K562 (cell line): ENCODE data around the gene ST6GAL1. TPM values are rescaled to one million over a fixed set of nuclear protein-coding genes. Genes with fewer than 3 reads are reported as not detected.
A peak's percentile ranks its signal among the peaks of the same experiment; 100 is the strongest.

Experiments
- CBFA2T3 ChIP-seq: fragments of 450-650 bp; IDR thresholded peaks from 2 replicates; pipeline ENCODE4 v1.6.1; 2017
- CCAR2 ChIP-seq: fragments of 200-400 bp; formaldehyde crosslinking; IDR thresholded peaks from 2 replicates; pipeline ENCODE4 v1.6.1; 2017; ENCODE audit warnings: mild to moderate bottlenecking, low read depth, low read length
- CTBP1 ChIP-seq: fragments of 450-650 bp; IDR thresholded peaks from 2 replicates; pipeline ENCODE4 v1.6.1; 2016; ENCODE audit warnings: borderline replicate concordance
- DPF2 ChIP-seq: fragments of 450-650 bp; IDR thresholded peaks from 2 replicates; pipeline ENCODE4 v1.6.1; 2016
- ERF ChIP-seq: fragments of 450-650 bp; formaldehyde crosslinking; IDR thresholded peaks from 2 replicates; pipeline ENCODE4 v1.4.0; 2020; ENCODE audit warnings: mild to moderate bottlenecking, mixed read lengths
- GATAD2A ChIP-seq: fragments of 450-650 bp; IDR thresholded peaks from 2 replicates; pipeline ENCODE4 v1.6.1; 2017
- HDAC1 ChIP-seq, 2 experiments: fragments of 450-650 bp; IDR thresholded peaks; 2 replicates each; pipeline ENCODE4 v1.6.1; 2016 to 2017; ENCODE audit warnings: inconsistent platforms in 1 of 2, mild to moderate bottlenecking in 1 of 2, moderate library complexity in 1 of 2
- HDAC2 ChIP-seq: fragments of 450-650 bp; IDR thresholded peaks from 2 replicates; pipeline ENCODE4 v1.6.1; 2016; ENCODE audit warnings: mild to moderate bottlenecking
- HMG20B ChIP-seq: fragments of 250-450 bp; sonication (Bioruptor Pico); IDR thresholded peaks from 2 replicates; pipeline ENCODE4 v1.5.0; 2021; ENCODE audit warnings: mild to moderate bottlenecking
- HNRNPK ChIP-seq: fragments of 200-400 bp; formaldehyde crosslinking; IDR thresholded peaks from one replicate; pipeline ENCODE4 v1.6.1; 2018; ENCODE audit warnings: mild to moderate bottlenecking, low read depth, low read length; ENCODE audit not compliant: poor library complexity, severe bottlenecking
- HSF4 ChIP-seq: fragments of 250-450 bp; sonication (Bioruptor Pico); IDR thresholded peaks from 2 replicates; pipeline ENCODE4 v2.1.2; 2022; ENCODE audit warnings: mild to moderate bottlenecking, moderate library complexity, borderline replicate concordance
- ILK ChIP-seq: fragments of 450-650 bp; IDR thresholded peaks from 2 replicates; pipeline ENCODE4 v1.6.1; 2016; ENCODE audit warnings: missing genetic modification characterization, low read depth, mild to moderate bottlenecking, missing compliant biosample characterization, moderate library complexity, borderline replicate concordance
- KAT2B ChIP-seq: IDR thresholded peaks from one replicate; pipeline ENCODE4 v1.6.1; 2012; ENCODE audit warnings: low read depth, mild to moderate bottlenecking, control low read depth, inconsistent platforms, low read length, moderate library complexity
- NR2C1 ChIP-seq, 2 experiments: fragments of 450-650 bp; IDR thresholded peaks; 2 replicates each; pipeline ENCODE4 v1.6.1; 2017; ENCODE audit warnings: mild to moderate bottlenecking in 2 of 2, antibody characterized with exemption in 1 of 2, inconsistent platforms in 1 of 2, missing compliant biosample characterization in 1 of 2, missing genetic modification characterization in 1 of 2
- OTX1 ChIP-seq: fragments of 450-650 bp; formaldehyde crosslinking; IDR thresholded peaks from 2 replicates; pipeline ENCODE4 v1.4.0; 2022; ENCODE audit warnings: mild to moderate bottlenecking
- PTBP1 ChIP-seq: fragments of 200-400 bp; formaldehyde crosslinking; IDR thresholded peaks from 2 replicates; pipeline ENCODE4 v1.6.1; 2017; ENCODE audit warnings: low read depth, low read length
- RB1 ChIP-seq: fragments of 450-650 bp; IDR thresholded peaks from 2 replicates; pipeline ENCODE4 v1.6.1; 2017; ENCODE audit warnings: low read depth, mild to moderate bottlenecking
- SMAD2 ChIP-seq: fragments of 150-350 bp; IDR thresholded peaks from 2 replicates; pipeline ENCODE4 v1.6.1; 2014; ENCODE audit warnings: low read depth, mild to moderate bottlenecking, low read length
- SMARCA4 ChIP-seq: fragments of 450-650 bp; IDR thresholded peaks from 2 replicates; pipeline ENCODE4 v1.6.1; 2016
- SOX6 ChIP-seq: fragments of 450-650 bp; IDR thresholded peaks from 2 replicates; pipeline ENCODE4 v1.6.1; 2014; ENCODE audit warnings: mild to moderate bottlenecking
- TCF3 ChIP-seq: sonication (generic); formaldehyde crosslinking; IDR thresholded peaks from 2 replicates; pipeline ENCODE4 v1.4.0; 2020; ENCODE audit warnings: mild to moderate bottlenecking, missing genetic modification reagents
- ZFP1 ChIP-seq: fragments of 450-650 bp; formaldehyde crosslinking; IDR thresholded peaks from 2 replicates; pipeline ENCODE4 v1.4.0; 2020; ENCODE audit warnings: mild to moderate bottlenecking, mixed read lengths
- ZFP30 ChIP-seq: fragments of 250-450 bp; sonication (Bioruptor Pico); IDR thresholded peaks from 2 replicates; pipeline ENCODE4 v1.8.0; 2022; ENCODE audit warnings: moderate library complexity, mild to moderate bottlenecking, inconsistent platforms, borderline replicate concordance
- ZNF124 ChIP-seq: sonication (generic); formaldehyde crosslinking; IDR thresholded peaks from 2 replicates; pipeline ENCODE4 v1.8.1; 2022; ENCODE audit warnings: missing genetic modification reagents
- ZNF146 ChIP-seq: IDR thresholded peaks from one replicate; pipeline ENCODE4 v1.6.1; 2018; ENCODE audit warnings: missing compliant biosample characterization; ENCODE audit not compliant: unreplicated experiment
- ZNF384 ChIP-seq: IDR thresholded peaks from 2 replicates; pipeline ENCODE4 v1.6.1; 2012; ENCODE audit warnings: low read depth, low read length, improper control_type of control experiment
- ZNF76 ChIP-seq: fragments of 250-450 bp; sonication (Bioruptor Pico); IDR thresholded peaks from 2 replicates; pipeline ENCODE4 v1.4.0; 2020; ENCODE audit warnings: mild to moderate bottlenecking, moderate library complexity, borderline replicate concordance
- polyA plus RNA-seq, 8 experiments: library from polyadenylated mRNA; depleted of rRNA in 4 of 8; stranded (reverse) in 5 of 8; unstranded in 3 of 8; fragments of >200 nt; fragmentation: Nextera tagmentation in 2 of 8; fragmentation: Illumina TruSeq in 1 of 8; extraction: Ambion mirVana in 2 of 8; extraction: Trizol in 1 of 8; gene quantifications; 2 replicates each; pipeline versions ENCODE4 v1.2.1 to v1.2.3, GENCODE V29; 2011 to 2014; ENCODE audit warnings: inconsistent platforms in 1 of 8, missing spikeins in 1 of 8
- total RNA-seq, 7 experiments: library from RNA; depleted of rRNA in 6 of 7; stranded (reverse); fragments of >200 nt in 6 of 7; fragmentation: Illumina TruSeq in 2 of 7; extraction: Trizol in 2 of 7; gene quantifications; 2 replicates each; pipeline versions ENCODE4 v1.2.1 to v1.2.3, GENCODE V29; 2011 to 2021; ENCODE audit warnings: low replicate concordance in 1 of 7
- TF ChIP-seq, protein P1 (sequence below): fragments of 450-650 bp; IDR thresholded peaks from 2 replicates; pipeline ENCODE4 v1.6.1; 2016; ENCODE audit warnings: antibody characterized with exemption
- TF ChIP-seq, protein P2 (sequence below): IDR thresholded peaks from 2 replicates; pipeline ENCODE4 v1.6.1; 2011; ENCODE audit not compliant: insufficient read length; ENCODE audit errors: extremely low read depth

ST6GAL1 gene
- total and polyA plus RNA-seq, 9 of the 15 experiments (the other 6 are each of a cell fraction or from before 2014, with no cell fraction given), result 31.9 to 145 (median 71.0) TPM

DNA sequence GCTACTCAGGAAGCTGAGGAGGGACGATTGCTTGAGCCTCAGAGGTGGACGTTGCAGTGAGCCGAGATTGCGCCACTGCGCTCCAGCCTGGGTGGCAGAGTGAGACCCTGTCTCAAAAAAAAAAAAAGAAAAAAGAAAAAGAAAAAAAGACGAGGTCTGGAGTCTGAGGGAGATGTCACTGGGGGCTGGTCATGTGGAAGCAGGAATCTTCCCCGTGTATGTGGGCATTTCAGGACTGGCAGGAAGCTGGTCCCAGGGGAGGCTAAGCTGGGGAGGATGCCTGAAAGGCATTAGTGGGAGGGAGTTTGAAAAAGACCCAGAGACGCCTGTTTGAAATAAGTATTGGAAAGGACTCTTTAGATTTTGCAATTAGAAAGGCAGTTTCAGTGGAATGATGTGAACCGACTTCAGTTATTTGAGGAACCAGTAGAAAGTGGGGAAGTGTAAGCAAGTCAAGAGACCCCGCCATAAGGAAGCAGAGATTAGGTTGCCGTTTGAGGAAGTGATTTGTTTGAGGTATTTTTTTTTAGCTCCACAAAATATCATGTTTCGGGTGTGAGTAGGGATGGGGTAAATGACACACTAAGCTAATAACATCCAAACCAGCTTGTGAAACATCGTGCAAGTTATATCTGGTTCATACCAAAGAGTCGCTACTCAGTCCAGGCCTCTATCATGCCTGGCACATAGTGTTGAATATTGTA is 55.5 kb downstream of the ST6GAL1 start (continued):
- TF ChIP-seq, protein P1, sequence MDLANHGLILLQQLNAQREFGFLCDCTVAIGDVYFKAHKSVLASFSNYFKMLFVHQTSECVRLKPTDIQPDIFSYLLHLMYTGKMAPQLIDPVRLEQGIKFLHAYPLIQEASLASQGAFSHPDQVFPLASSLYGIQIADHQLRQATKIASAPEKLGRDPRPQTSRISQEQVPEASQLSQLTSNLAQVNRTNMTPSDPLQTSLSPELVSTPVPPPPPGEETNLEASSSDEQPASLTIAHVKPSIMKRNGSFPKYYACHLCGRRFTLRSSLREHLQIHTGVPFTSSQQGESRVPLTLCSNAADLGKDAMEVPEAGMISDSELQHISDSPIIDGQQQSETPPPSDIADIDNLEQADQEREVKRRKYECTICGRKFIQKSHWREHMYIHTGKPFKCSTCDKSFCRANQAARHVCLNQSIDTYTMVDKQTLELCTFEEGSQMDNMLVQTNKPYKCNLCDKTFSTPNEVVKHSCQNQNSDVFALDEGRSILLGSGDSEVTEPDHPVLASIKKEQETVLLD, result no peak
- TF ChIP-seq ERF (CRISPR knock-in tag), result no peak
- TF ChIP-seq ZNF124 (CRISPR knock-in tag), result no peak
- peak; percentile 74; the same call in 1 of the 2 replicates for TF ChIP-seq HDAC2
- no peak for TF ChIP-seq ZFP1 (CRISPR knock-in tag)
- peak; percentile 39; the same call in 1 of the 2 replicates for TF ChIP-seq CTBP1
- TF ChIP-seq, protein P2, sequence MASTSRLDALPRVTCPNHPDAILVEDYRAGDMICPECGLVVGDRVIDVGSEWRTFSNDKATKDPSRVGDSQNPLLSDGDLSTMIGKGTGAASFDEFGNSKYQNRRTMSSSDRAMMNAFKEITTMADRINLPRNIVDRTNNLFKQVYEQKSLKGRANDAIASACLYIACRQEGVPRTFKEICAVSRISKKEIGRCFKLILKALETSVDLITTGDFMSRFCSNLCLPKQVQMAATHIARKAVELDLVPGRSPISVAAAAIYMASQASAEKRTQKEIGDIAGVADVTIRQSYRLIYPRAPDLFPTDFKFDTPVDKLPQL, result no peak
- TF ChIP-seq SMAD2, result no peak
- TF ChIP-seq HMG20B, result no peak
- TF ChIP-seq CCAR2, result no peak
- no peak for TF ChIP-seq HSF4 (CRISPR knock-in tag)
- TF ChIP-seq HNRNPK, result no peak
- peak; percentile 77 for TF ChIP-seq SMARCA4
- no peak for TF ChIP-seq NR2C1 (IDR thresholded peaks at IDR 0.05)
- no peak for TF ChIP-seq NR2C1 (tag; IDR thresholded peaks at IDR 0.05)
- no peak for TF ChIP-seq ZNF146 (CRISPR knock-in tag)
- TF ChIP-seq ZNF384, result peak; percentile 68; the same call in 1 of the 2 replicates
- peak in 1 of 2 experiments; percentile 61; a peak in 2 of 4 replicates for TF ChIP-seq HDAC1 (IDR thresholded peaks at IDR 0.05)
- TF ChIP-seq OTX1, result no peak
- no peak for TF ChIP-seq GATAD2A
- TF ChIP-seq TCF3 (CRISPR knock-in tag), result peak; percentile 61
- no peak for TF ChIP-seq ZFP30 (CRISPR knock-in tag)
- 0 out of 2 replicates have a peak, but pooled peaks have one; percentile 40 for TF ChIP-seq DPF2
- no peak for TF ChIP-seq ZNF76 (CRISPR knock-in tag)
- TF ChIP-seq KAT2B, result no peak
- TF ChIP-seq CBFA2T3, result peak; percentile 58
- peak; percentile 15; the same call in 1 of the 2 replicates for TF ChIP-seq SOX6
- TF ChIP-seq PTBP1, result no peak
- TF ChIP-seq ILK (tag), result no peak
- no peak for TF ChIP-seq RB1
